ENCODE data around the gene NCR1.
"Not testable (repeated sequence)": the region's sequence is repeated elsewhere in the genome, so short reads cannot be mapped to it uniquely, and the experiment has no call there.

NCR1 gene

DNA sequence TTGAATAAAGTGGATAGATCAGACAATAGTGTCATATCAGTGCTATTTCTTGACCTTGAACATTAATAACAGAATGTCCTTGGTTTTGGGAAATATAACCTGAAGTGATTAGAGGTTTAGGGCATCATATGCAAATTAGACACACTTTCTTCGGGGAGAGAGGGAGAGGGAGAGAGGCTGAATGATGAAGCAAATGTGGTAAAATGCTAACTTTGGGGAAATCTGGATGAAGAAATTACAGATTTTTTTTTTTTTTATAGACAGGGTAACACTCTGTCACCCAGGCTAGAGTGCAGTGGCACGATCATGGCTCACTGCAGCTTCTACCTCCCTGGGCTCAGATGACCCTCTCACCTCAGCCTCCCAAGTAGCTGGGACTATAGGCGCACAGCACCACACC, 3.9 kb upstream of the NCR1 start:
- TF ChIP-seq, protein P1, sequence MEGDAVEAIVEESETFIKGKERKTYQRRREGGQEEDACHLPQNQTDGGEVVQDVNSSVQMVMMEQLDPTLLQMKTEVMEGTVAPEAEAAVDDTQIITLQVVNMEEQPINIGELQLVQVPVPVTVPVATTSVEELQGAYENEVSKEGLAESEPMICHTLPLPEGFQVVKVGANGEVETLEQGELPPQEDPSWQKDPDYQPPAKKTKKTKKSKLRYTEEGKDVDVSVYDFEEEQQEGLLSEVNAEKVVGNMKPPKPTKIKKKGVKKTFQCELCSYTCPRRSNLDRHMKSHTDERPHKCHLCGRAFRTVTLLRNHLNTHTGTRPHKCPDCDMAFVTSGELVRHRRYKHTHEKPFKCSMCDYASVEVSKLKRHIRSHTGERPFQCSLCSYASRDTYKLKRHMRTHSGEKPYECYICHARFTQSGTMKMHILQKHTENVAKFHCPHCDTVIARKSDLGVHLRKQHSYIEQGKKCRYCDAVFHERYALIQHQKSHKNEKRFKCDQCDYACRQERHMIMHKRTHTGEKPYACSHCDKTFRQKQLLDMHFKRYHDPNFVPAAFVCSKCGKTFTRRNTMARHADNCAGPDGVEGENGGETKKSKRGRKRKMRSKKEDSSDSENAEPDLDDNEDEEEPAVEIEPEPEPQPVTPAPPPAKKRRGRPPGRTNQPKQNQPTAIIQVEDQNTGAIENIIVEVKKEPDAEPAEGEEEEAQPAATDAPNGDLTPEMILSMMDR (IDR thresholded peaks at IDR 0.05; ENCODE audit: borderline replicate concordance, insufficient read depth, low read depth, low read length): no peak
- H3K4me3 ChIP-seq (ENCODE audit: low read depth, low read length): no peak overlapping the region

DNA sequence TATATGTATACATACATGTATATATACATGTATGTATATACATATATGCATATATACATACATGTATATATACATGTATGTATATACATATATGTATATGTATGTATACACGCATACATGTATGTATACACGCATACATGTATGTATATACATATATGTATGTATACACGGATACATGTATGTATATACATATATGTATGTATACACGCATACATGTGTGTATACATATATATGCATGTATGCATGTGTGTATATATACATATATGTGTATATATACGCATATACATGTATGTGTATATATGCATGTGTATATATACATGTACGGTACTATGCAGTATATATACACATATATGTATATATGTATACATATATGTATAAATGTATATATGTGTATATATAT, 2.6 kb upstream of the NCR1 start:
- H3K4me3 ChIP-seq (ENCODE audit: low read depth, low read length): no peak overlapping the region
- TF ChIP-seq, protein P1 (IDR thresholded peaks at IDR 0.05; ENCODE audit: borderline replicate concordance, insufficient read depth, low read depth, low read length): no peak

DNA sequence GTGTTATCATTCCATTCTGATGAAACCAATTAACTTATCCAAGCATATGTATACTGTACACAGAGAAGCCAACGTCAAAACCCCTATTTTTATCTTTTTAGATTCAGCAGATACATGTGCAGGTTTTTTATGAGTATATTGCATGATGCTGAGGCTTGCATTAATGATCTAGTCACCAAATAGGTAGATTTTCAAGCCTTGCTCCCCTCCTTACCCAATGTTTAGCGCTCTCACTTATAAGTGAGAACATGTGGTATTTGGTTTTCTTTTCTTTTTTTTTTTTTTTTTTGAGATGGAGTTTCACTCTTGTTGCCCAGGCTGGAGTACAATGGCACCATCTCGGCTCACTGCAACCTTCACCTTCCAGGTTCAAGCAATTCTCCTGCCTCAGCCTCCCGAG, 1.7 kb upstream of the NCR1 start:
- H3K4me3 ChIP-seq (ENCODE audit: low read depth, low read length): not testable (repeated sequence)

DNA sequence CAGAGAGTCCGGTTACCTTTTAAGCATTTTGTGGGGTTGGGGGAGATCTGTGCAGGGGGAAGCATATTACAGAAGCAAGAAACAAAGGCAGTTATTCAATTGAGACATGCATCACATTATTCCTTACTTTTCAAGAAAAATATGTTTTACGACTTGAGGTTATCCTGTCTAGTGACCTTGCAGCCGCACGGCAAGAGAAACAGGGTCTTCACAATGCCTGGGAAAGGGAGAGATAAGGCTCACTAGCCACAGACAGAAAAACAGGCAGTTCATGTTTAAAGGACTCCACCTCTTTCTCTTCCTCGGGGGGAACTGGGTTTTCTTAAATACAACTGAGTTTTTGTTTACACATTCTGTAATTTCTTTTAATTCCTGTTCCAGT, 536 bp upstream of the NCR1 start:
- no peak overlapping the region for H3K4me3 ChIP-seq (ENCODE audit: low read depth, low read length)
- TF ChIP-seq, protein P1 (IDR thresholded peaks at IDR 0.05; ENCODE audit: borderline replicate concordance, insufficient read depth, low read depth, low read length): no peak

DNA sequence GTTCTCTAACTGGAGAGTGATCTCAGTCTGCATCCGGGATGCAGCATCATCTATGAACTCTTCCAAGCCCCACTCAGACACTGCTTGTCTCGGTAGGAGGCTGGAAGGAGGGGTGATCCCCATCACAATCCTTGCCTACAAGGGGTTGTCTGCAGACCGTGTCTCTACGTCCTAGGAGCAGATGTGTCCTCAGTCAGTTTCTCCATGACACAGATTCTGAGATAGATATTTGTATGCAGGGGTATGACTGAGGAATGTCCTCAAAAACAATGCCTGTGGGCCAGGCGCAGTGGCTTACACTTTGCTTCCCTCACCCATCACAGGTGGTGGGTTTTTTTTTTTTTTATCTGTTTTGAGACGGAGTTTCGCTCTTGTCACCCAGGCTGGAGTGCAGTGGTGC, 871 bp downstream of the NCR1 start:
- TF ChIP-seq, protein P1 (IDR thresholded peaks at IDR 0.05; ENCODE audit: borderline replicate concordance, insufficient read depth, low read depth, low read length): no peak
- H3K4me3 ChIP-seq (ENCODE audit: low read depth, low read length): no peak overlapping the region

DNA sequence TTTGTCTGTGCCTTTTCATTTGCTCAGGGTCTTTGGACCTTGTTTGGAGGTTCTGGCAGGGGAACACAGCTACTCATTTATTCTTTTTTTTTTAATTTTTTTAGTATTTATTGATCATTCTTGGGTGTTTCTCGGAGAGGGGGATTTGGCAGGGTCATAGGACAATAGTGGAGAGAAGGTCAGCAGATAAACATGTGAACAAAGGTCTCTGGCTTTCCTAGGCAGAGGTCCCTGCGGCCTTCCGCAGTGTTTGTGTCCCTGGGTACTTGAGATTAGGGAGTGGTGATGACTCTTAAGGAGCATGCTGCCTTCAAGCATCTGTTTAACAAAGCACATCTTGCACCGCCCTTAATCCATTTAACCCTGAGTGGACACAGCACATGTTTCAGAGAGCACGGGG, 2.0 kb downstream of the NCR1 start:
- not testable (repeated sequence) for H3K4me3 ChIP-seq (ENCODE audit: low read depth, low read length)

DNA sequence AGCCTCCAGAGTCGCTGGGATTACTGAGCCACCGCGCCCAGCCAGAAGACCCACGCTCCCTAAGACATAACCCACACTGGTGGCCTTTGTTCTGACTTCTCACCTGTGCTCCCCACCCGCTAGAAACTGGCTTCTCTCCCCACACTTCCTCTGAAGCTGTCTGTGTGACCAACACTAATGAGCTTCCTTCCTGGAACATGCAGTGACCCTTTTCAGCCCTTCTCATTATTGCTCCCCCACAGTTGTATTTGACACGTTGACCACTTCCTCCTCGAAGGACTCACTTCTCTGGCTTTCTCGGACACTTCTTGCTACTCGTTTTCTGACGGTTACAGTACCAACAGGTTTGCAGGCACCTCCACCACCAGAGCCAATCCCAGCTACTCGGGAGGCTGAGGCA, 10.9 kb downstream of the NCR1 start:
- no peak overlapping the region for H3K4me3 ChIP-seq (ENCODE audit: low read depth, low read length)
- TF ChIP-seq, protein P1 (IDR thresholded peaks at IDR 0.05; ENCODE audit: borderline replicate concordance, insufficient read depth, low read depth, low read length): no peak

DNA sequence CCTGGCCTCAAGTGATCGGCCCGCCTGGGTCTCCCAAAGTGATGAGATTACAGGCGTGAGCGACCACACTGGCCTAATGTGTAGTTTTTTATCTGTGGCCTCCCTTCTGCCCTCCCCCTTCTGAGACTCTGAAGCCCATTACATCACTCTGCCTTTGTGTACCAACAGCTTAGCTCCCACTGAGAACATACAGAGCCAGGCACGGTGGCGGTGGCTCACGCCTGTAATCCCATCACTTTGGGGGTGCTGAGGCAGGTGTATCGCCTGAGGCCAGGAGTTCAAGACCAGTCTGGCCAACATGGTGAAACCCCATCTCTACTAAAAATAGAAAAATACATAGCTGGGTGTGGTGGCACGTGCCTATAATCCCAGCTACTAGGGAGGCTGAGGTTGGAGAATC, 12.6 kb downstream of the NCR1 start:
- TF ChIP-seq, protein P1 (IDR thresholded peaks at IDR 0.05; ENCODE audit: borderline replicate concordance, insufficient read depth, low read depth, low read length): no peak

More for the DNA sequence above, 12.6 kb downstream of the NCR1 start:
- H3K4me3 ChIP-seq (ENCODE audit: low read depth, low read length): no peak overlapping the region

Data from GM12875 (cell line).